Epithelial cell of esophagus (primary cell): ENCODE measurements around the gene EXD3.

Experiments used
- DNase-seq: peaks from one replicate; pipeline ENCODE4 v3.0.0; 2010; ENCODE audit warnings: low read depth
- H3K4me3 ChIP-seq: 2 replicates; pipeline ENCODE4 v1.5.1; 2011; ENCODE audit warnings: mild to moderate bottlenecking, low read length, control low read depth
- CTCF ChIP-seq: IDR thresholded peaks from 2 replicates; pipeline ENCODE4 v1.5.1; 2011; ENCODE audit warnings: low read depth, mild to moderate bottlenecking, low read length, control low read depth, inconsistent platforms; ENCODE audit not compliant: insufficient read depth; ENCODE audit errors: missing control alignments

EXD3 gene

DNA sequence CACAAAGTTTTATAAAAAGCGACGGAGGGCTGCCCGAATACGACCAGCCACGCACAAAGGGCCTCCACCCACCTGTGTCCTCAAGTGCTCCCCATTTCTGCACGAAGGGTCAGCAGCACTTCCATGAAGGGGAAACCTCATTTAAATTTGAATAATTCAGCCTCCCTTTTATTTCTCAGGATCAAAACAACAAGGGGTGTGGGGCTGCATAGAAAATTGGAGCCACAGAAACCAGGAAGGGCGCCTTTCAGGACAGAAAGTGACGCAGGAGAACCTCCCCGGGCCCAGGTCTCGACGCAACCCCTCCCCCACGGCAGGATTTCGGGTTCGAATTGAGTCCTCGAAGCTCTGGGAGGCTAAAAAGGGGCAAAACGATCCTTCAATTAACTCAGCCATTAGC, 123.0 kb downstream of the EXD3 start:
- DNase-seq: no peak
- peak overlapping the region; percentile 66 for H3K4me3 ChIP-seq
- no peak for TF ChIP-seq CTCF

- no peak for TF ChIP-seq CTCF
- DNase-seq: peak; percentile 19
- no peak overlapping the region for H3K4me3 ChIP-seq
Measured at GRCh38 chr9:137299203-137299565, 123.8 kb downstream of the EXD3 start.

DNA sequence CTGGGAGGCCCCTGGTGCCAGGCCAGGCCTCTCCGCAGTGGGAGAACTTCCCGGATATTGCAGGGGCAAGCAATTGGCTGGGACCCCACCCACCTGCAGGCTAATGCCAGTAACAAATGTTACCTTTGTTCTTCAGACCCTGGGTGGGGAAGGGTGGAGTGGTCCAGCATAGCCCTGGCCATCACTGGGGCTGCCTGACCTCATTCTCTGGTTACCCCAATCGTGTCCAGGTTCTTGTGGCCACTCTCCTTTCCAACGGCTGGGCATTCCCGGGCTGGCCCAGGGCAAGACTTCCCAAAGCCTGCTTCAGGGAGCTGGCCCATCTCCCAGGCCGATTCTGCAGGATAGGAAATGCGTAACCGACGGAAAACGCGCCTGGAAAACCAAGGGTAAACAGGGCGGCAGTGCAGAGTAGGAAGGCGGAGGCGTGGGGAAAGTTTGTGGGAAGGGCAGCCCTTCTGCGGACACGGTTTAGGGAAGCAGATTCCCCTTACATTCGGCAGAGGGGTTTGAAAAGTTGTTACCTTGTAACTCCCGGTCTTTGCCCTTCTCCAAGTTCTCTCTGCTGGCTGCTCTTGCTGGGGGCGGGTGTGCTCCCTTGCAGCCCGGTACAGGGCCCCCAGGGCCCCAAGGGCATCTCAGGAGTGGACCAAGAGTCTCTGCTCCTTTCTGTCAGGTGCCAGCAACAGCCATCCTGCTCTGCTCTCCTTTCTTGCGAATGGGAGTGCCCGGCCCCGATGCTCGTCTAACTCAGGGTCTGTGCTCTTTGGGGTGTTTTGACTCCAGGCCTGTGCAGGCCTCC, 124.4 kb downstream of the EXD3 start:
- no peak for TF ChIP-seq CTCF
- peak; percentile 50 for DNase-seq
- no peak overlapping the region for H3K4me3 ChIP-seq

DNA sequence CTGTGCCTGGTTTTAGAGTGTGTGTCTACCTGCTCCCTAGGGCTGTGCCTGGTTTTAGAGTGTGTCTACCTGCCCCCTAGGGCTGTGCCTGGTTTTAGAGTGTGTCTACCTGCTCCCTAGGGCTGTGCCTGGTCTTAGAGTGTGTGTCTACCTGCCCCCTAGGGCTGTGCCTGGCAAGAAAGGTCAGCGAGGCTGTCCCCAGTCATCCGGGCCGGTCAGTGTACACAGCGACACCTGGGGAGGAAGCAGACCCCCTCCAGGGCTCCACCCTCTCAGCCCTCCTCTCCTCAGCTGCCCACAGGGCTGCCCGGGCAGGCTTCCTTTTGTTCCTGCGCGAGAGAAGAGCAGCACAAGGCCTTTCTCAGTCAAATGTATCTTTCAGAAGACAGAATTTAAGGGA, 125.0 kb downstream of the EXD3 start:
- TF ChIP-seq CTCF: no peak
- peak; percentile 27 for DNase-seq
- no peak overlapping the region for H3K4me3 ChIP-seq

- DNase-seq: peak; percentile 34
- H3K4me3 ChIP-seq: no peak overlapping the region
- TF ChIP-seq CTCF: no peak
Measured at GRCh38 chr9:137296670-137297664, 126.0 kb downstream of the EXD3 start.

- TF ChIP-seq CTCF: no peak
- no peak overlapping the region for H3K4me3 ChIP-seq
- DNase-seq: peak; percentile 38
Measured at GRCh38 chr9:137295849-137296669, 126.9 kb downstream of the EXD3 start.
